Psoas muscle (tissue), 8 donors: ENCODE measurements around the gene RPP25. TPM values are rescaled to one million over a fixed set of nuclear protein-coding genes. Genes with fewer than 3 reads are reported as not detected.

Experiments
- ATAC-seq, 4 donors: fragments of 200-7000 bp; cut with Tn5 transposase; one replicate each; pipeline ENCODE4 v1.9.1; 2020; ENCODE audit warnings: moderate library complexity in 3 of 4, mild to moderate bottlenecking in 2 of 4
- DNase-seq, 2 donors: peaks; one replicate each; pipeline ENCODE4 v3.0.0-alpha.2; 2020
- H3K27ac ChIP-seq: fragments of 200-600 bp; one replicate; pipeline ENCODE4 v1.8.0; 2022
- H3K27me3 ChIP-seq, 3 donors: fragments of 200-600 bp in 1 of 3; one replicate each; pipeline versions ENCODE4 v1.6.1 to v1.8.0; 2013 to 2022; ENCODE audit warnings: low read length in 2 of 3, mild to moderate bottlenecking in 2 of 3, moderate library complexity in 1 of 3; ENCODE audit not compliant: insufficient read depth in 3 of 3
- H3K36me3 ChIP-seq, 2 donors: fragments of 200-600 bp in 1 of 2; one replicate each; pipeline versions ENCODE4 v1.6.1 to v1.8.0; 2013 to 2022; ENCODE audit warnings: low read depth in 1 of 2, mild to moderate bottlenecking in 1 of 2, moderate library complexity in 1 of 2; ENCODE audit not compliant: insufficient read depth in 1 of 2
- H3K4me1 ChIP-seq: fragments of 200-600 bp; one replicate; pipeline ENCODE4 v1.8.0; 2022
- H3K4me3 ChIP-seq: fragments of 200-600 bp; one replicate; pipeline ENCODE4 v1.8.0; 2022; ENCODE audit warnings: mild to moderate bottlenecking
- H3K9me3 ChIP-seq: fragments of 200-600 bp; one replicate; pipeline ENCODE4 v1.8.0; 2022
- WGBS, 3 donors: extraction: QIAGEN DNeasy Blood & Tissue Kit; methylation state at CpG; one replicate each; pipeline versions ENCODE4 v1.1.6 to v1.1.7; 2013; 5-methylcytosine and 5-hydroxymethylcytosine counted together
- intact Hi-C, 2 donors: fragments of 100-400 bp; cut with DNase I; formaldehyde crosslinking; loops; one replicate each; pipeline versions ENCODE4 v1.11.0 to v1.14.2; 2022
- polyA plus RNA-seq, 3 donors: library from polyadenylated mRNA; stranded (reverse); fragments of 200-250 nt; gene quantifications; one replicate each; pipeline ENCODE4 v1.2.3, GENCODE V29; 2013
- total RNA-seq, 4 donors: library from RNA; stranded (reverse); fragmentation: NEBNext Ultra II Directional in 2 of 4; extraction: Animal tissue kit (Norgen Biotek cat#: 25700) in 2 of 4; gene quantifications; one replicate each; pipeline versions ENCODE4 v1.2.1 to v1.2.4, GENCODE V29; 2021 to 2023
- TF ChIP-seq, protein P1 (sequence below): fragments of 200-600 bp; IDR thresholded peaks from one replicate; pipeline ENCODE4 v1.8.0; 2022; ENCODE audit warnings: antibody characterized with exemption
- donor health status: healthy with polysubstance abuse.
- donor health status: DM: no; HTN: no; CAD: no; lungs with moderate emphysema.
- donor health status: Bipolar disorder and iron deficiency.
- donor health status: healthy.
- donor health status: DM: yes; HTN: yes; CAD: no.
- donor health status: DM: no; HTN: no; CAD: no.
- donor health status: DM: no; HTN: no; CAD: no.
- donor health status: DM: yes; HTN: yes; CAD: no.

Gene RPP25
- total and polyA plus RNA-seq, 7 donors, result 0.64 to 11.6 (median 1.7) TPM

DNA sequence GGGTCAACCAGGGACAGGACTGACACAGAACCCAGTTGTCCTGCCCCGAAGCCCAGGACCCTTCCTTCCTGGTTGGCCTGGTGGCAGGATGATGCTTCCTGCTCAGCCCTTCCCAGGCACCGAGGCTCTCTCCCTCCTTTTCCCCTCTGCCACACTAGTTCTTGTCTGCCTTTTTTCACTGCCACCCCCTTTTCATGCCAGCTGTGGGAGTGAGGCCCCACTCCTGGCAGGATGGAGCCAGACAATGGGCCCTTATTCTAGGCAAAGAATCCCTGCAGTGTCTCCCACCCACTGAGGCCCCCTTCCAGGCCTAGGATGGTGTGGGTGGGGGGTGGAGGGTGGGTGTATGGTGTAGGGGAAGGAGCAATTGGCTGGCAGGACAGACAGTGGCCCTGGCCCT lies 37.7 kb upstream of the RPP25 start:
- DNase-seq, result no peak
- 13 to 30% (median 22%) methylated on average over 2 of the region's 2 CpGs for WGBS, 3 donors
- intact Hi-C loops, result no loop called here
- ATAC-seq, result no peak
- TF ChIP-seq, protein P1, sequence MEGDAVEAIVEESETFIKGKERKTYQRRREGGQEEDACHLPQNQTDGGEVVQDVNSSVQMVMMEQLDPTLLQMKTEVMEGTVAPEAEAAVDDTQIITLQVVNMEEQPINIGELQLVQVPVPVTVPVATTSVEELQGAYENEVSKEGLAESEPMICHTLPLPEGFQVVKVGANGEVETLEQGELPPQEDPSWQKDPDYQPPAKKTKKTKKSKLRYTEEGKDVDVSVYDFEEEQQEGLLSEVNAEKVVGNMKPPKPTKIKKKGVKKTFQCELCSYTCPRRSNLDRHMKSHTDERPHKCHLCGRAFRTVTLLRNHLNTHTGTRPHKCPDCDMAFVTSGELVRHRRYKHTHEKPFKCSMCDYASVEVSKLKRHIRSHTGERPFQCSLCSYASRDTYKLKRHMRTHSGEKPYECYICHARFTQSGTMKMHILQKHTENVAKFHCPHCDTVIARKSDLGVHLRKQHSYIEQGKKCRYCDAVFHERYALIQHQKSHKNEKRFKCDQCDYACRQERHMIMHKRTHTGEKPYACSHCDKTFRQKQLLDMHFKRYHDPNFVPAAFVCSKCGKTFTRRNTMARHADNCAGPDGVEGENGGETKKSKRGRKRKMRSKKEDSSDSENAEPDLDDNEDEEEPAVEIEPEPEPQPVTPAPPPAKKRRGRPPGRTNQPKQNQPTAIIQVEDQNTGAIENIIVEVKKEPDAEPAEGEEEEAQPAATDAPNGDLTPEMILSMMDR, result no peak
- peaks cover 5% of the 10 kb centered on the region for H3K4me1 ChIP-seq
- no peaks in the 10 kb centered on the region for H3K36me3 ChIP-seq
- H3K27me3 ChIP-seq, result peaks cover 0 to 42% (median 6%) of the 10 kb centered on the region in 3 donors
- no peak overlapping the region for H3K27ac ChIP-seq
- no peaks in the 10 kb centered on the region for H3K9me3 ChIP-seq
- H3K4me3 ChIP-seq, result no peak overlapping the region

DNA sequence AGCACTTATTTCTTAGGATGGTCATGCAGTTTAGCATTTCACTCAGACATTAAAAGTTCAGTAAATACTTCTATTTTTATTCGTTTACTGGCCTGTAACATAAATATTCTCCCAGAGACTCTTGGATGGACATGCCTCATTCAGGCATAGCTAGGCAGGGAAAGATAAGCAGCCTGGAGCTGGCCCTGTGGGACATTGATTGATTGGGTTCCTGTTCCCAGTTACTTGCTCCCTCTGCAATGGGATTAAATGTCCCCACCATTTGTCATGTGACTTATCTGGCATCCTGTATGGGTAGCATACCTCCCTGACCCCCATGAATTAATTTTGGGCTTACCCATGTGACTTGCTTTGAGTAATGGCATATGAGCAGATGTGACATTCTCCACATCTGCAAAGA lies 36.0 kb upstream of the RPP25 start:
- ATAC-seq (no peak), DNase-seq (no peak)
- TF ChIP-seq, protein P1, result no peak
- WGBS, 3 donors, result 35 to 55% (median 48%) methylated on average over 1 of the region's 1 CpG
- no peaks in the 10 kb centered on the region for H3K36me3 ChIP-seq
- no peak overlapping the region for H3K4me3 ChIP-seq
- peaks cover 0 to 26% (median 6%) of the 10 kb centered on the region in 3 donors for H3K27me3 ChIP-seq
- H3K27ac ChIP-seq, result no peak overlapping the region
- intact Hi-C loops, result no loop called here
- no peaks in the 10 kb centered on the region for H3K9me3 ChIP-seq
- H3K4me1 ChIP-seq, result peaks cover 5% of the 10 kb centered on the region

DNA sequence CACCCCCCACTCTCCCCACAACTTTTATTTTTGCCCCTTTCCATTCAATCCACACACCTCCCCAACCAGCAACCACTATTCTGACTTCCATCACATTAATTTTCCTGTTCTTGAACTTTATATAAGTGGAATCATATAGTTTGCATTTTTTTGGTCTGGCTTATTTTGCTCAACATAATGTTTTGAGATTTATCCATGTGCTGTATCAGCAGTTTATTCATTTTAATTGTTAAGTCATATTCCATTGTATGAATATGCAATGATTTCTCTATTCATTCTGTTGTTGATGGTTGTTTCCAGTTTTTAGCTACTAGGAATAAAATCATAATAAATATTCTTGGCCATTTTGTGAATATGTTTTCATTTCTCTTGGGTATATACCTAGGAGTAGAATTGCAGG lies 33.0 kb upstream of the RPP25 start:
- Histone ChIP-seq H3K27ac (no peak overlapping the region), H3K4me1 (no peaks in the 10 kb centered on the region), H3K9me3 (no peaks in the 10 kb centered on the region), H3K4me3 (no peak overlapping the region), H3K27me3 (peaks cover 0 to 11% (median 3%) of the 10 kb centered on the region in 3 donors), H3K36me3 (no peaks in the 10 kb centered on the region)
- intact Hi-C loops, result no loop called here
- ATAC-seq (no peak), DNase-seq (no peak)
- TF ChIP-seq, protein P1, result no peak

DNA sequence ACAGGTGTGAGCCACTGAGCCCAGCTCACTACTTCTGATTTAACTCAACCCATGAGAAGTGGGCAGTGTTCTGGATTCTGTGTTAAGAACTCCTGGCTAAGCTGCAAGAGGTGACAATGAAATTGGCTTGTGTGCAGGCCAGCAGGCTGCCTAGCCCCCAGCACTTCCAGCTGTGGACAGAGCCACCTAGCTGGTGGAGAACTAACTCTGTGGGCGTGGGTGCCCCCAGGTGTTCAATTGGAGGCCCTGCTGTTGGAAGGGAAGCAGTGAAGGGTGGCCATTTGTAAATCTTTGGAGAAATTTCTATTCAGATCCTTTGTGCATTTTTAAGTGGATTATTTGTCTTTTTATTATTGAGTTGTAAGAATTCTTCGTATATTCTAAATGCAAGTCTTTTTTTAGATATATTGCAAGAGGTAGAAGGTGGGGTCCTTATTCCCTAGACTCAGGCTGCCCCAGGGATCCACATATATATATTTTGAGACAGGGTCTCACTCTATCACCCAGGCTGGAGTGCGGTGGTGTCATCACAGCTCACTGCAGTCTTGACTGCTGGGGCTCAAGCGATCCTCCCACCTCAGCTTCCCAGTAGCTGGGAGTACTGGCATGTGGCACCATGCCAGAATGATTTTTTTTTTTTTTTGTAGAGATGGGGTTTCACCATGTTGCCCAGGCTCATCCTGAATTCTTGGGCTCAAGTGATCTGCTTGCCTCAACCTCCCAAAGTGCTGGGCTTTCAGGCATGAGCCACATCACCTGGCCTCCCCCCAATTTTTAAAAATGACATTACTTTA lies 31.6 kb upstream of the RPP25 start:
- 42 to 49% (median 42%) methylated on average over 4 of the region's 4 CpGs for WGBS, 3 donors
- Histone ChIP-seq H3K27me3 (peaks cover 0 to 16% (median 3%) of the 10 kb centered on the region in 3 donors), H3K4me1 (no peaks in the 10 kb centered on the region), H3K27ac (no peak overlapping the region), H3K36me3 (no peaks in the 10 kb centered on the region), H3K9me3 (no peaks in the 10 kb centered on the region), H3K4me3 (no peak overlapping the region)
- intact Hi-C loops, result no loop called here
- TF ChIP-seq, protein P1, result no peak
- ATAC-seq (no peak), DNase-seq (no peak)
